Embryonic facial prominence (tissue), 1 donor: ENCODE measurements around the gene NUP188.
"Not testable (repeated sequence)": the region's sequence is repeated elsewhere in the genome, so short reads cannot be mapped to it uniquely, and the experiment has no call there.

Experiments
- DNase-seq: peaks from one replicate; pipeline ENCODE4 v3.0.0-alpha.2; 2016; ENCODE audit errors: extremely low spot score

NUP188 gene

GRCh38 chr9:128916745-128917144, 30.8 kb upstream of the NUP188 start:
- DNase-seq = no peak

DNA sequence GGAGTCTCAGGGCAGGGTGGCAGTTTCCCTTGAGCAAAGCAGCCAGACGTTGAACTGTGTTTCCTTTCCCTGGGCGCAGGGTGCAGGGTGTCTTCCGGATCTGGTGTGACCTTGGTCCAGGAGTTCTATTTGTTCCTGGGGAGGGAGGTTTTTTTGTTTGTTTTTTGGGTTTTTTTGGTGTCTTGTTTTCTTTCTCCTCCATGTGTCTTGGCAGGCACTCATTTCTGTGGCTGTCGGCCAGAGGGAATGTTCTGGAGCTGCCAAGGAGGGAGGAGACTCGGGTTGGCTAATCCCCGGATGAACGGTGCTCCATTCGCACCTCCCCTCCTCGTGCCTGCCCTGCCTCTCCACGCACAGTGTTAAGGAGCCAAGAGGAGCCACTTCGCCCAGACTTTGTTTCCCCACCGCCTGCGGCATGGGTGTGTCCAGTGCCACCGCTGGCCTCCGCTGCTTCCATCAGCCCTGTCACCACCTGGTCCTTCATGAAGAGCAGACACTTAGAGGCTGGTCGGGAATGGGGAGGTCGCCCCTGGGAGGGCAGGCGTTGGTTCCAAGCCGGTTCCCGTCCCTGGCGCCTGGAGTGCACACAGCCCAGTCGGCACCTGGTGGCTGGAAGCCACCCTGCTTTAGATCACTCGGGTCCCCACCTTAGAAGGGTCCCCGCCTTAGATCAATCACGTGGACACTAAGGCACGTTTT, 30.2 kb upstream of the NUP188 start:
- DNase-seq = no peak

GRCh38 chr9:128918921-128919320, 28.6 kb upstream of the NUP188 start:
- DNase-seq = no peak

- DNase-seq = no peak
Measured at GRCh38 chr9:128919402-128920089, 28.0 kb upstream of the NUP188 start.

GRCh38 chr9:128920381-128921058, 27.0 kb upstream of the NUP188 start, which contains the start of gene PHYHD1:
Gene PHYHD1 (plus strand): TSS chr9:128920982. CDS start chr9:128922324, 1,342 bp downstream.
- no peak for DNase-seq

- no peak for DNase-seq
Measured at GRCh38 chr9:128921881-128922763, 25.4 kb upstream of the NUP188 start.

- DNase-seq = no peak
Measured at GRCh38 chr9:128923493-128923883, 24.0 kb upstream of the NUP188 start.

GRCh38 chr9:128927731-128928411, 19.6 kb upstream of the NUP188 start:
- DNase-seq = peak; percentile 9

- no peak for DNase-seq
Measured at GRCh38 chr9:128928624-128929023, 18.9 kb upstream of the NUP188 start.

DNA sequence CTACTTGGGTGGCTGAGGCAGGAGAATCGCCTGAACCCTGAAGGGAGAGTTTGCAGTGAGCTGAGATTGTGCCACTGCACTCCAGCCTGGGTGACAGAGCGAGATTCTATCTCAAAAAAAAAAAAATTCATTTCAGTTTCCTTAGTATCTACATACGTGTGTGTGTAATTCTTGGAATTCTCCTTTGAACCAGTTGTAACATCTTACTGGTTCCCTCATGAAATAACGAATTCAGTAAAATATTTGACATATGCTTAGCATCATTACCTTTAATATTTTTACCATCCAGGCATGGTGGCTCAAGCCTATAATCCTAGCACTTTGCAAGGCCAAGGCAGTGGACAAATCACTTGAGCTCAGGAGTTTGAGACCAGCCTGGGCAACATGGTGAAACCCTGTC, 17.9 kb upstream of the NUP188 start:
- DNase-seq = no peak

- no peak for DNase-seq
Measured at GRCh38 chr9:128933731-128934130, 13.8 kb upstream of the NUP188 start.

DNA sequence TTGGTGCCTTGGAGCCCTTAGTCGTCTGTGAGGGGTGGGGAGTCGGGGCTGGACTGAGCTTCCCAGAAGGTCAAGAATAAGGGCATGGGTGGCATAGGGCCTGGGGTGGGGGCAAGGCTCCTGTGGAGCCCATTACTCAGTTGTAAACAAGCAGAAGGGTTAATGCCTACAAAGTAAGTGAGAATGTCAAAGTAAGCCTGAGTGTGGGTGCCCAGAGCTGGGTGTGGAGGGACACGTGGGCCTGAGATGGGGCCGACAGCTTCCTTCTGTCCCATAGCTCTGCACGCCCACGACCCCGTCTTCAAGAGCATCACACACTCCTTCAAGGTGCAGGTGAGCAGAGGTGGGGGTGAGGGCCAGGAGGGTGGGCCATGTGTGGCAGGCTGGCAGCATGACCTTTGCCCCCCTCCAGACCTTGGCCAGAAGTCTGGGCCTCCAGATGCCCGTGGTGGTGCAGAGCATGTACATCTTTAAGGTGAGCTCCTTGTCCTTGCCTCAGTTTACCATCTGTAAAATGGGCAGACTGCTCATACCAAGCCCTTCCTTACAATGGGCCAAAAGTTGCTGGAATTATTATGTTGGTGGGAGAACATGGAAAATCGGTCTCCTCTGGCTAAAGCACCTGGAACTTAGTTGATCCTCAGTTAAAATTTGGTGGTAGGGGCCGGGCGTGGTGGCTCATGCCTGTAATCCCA, 11.2 kb upstream of the NUP188 start:
- DNase-seq = no peak

DNA sequence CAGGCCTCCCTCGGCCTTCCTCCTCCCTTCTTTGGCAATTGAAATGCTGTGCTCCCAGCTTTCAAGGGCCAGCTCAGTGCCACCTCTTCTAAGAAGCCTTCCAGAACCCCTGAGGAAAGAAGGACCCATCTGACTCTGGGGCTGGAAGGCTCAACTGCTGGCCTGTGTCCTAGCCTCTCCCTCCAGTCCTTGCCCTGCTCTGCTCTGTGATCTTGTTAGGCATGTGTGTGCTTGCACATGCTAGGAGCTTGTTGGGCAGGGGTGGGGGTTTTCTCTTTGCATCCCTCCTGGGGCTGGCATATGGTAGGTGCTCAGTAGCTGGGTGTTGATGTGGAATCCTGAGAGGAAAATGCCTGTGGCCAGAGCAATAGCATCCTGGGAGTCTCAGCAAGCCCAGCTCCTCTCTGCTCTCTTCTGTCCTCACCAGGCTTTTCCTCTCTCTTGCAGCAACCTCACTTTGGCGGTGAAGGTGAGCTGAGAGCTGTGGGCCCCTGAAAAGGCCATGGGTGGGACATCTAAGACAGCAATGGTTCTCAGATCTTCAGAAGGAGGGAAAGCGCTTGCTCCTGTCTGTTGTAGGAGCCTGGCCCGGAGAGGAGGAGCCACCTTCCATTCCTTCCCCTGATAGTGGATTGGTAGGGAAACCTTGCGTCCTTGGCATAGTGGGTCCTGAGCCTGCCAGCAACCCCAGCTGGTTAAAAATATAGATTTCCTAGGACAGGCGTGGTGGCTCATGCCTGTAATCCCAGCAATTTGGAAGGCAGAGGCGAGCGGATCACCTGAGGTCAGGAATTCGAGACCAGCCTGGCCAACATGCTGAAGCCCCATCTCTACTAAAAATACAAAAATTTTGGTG, 10.0 kb upstream of the NUP188 start:
- DNase-seq = no peak

DNA sequence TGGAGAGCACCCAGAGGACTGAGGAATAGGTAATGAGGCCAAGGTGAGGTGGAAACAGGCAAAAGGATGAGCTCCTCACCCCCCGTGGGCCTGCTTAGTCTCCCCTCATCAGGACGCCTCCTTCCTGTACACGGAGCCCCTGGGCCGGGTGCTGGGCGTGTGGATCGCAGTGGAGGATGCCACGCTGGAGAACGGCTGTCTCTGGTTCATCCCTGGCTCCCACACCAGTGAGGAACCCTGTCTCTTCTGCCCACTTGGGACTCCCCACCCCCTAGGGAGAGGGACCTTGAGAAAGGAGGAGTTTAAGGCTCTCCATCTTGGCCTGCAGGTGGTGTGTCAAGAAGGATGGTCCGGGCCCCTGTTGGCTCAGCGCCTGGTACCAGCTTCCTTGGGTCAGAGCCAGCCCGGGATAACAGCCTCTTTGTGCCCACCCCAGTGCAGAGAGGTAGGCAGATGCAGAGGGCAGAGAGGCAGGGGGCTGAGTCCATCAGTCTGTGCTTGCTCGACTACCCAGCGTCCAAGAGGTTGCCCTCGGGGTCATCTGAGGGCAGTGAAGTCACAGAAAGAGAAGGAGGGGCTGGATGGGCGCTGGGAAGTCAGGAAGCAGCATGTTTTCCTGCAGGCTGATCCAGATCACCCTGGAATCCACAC, 7.1 kb upstream of the NUP188 start:
- DNase-seq = no peak

- DNase-seq = no peak
Measured at GRCh38 chr9:128940946-128941755, 6.3 kb upstream of the NUP188 start.

- no peak for DNase-seq
Measured at GRCh38 chr9:128943832-128944620, 3.5 kb upstream of the NUP188 start.

- DNase-seq = not testable (repeated sequence)
Measured at GRCh38 chr9:128944966-128945365, 2.5 kb upstream of the NUP188 start.
